MM.1S (cell line): ENCODE measurements around the gene ARHGEF38.
A peak's percentile ranks its signal among the peaks of the same experiment; 100 is the strongest.

Experiments
- EZH2 ChIP-seq: fragments of 300-600 bp; sonication (generic); optimal IDR thresholded peaks from 2 replicates; pipeline ENCODE3; 2017; ENCODE audit warnings: low read depth, mild to moderate bottlenecking, antibody characterized with exemption, low read length, mixed read lengths
- EZH2phosphoT487 ChIP-seq: fragments of 300-600 bp; sonication (generic); IDR thresholded peaks from 2 replicates; pipeline ENCODE4 v1.6.1; 2018; ENCODE audit warnings: antibody characterized with exemption, low read length
- TF ChIP-seq, protein P1 (sequence below): fragments of 300-600 bp; sonication (generic); IDR thresholded peaks from 2 replicates; pipeline ENCODE4 v1.5.1; 2016; ENCODE audit warnings: antibody characterized with exemption, low read length, mixed read lengths

DNA sequence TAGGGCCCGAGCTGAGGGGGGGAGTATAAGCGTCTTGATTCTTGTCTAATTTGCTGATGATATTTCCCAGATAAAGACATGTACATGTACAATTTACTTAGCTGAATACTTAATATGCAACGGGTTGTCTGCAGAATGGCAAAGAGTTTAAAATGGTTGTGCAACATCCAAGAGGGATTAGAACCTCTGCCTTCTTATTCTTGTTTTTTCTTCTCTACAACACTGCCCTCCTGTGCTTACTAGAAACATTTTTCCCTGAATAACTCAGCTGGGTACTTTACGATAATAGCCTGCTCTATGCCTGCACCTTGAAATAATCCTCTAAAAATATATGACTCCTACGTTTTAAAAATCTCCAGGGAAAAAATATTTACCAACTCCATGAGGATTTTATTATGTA is 114.3 kb downstream of the ARHGEF38 start:
- TF ChIP-seq, protein P1, sequence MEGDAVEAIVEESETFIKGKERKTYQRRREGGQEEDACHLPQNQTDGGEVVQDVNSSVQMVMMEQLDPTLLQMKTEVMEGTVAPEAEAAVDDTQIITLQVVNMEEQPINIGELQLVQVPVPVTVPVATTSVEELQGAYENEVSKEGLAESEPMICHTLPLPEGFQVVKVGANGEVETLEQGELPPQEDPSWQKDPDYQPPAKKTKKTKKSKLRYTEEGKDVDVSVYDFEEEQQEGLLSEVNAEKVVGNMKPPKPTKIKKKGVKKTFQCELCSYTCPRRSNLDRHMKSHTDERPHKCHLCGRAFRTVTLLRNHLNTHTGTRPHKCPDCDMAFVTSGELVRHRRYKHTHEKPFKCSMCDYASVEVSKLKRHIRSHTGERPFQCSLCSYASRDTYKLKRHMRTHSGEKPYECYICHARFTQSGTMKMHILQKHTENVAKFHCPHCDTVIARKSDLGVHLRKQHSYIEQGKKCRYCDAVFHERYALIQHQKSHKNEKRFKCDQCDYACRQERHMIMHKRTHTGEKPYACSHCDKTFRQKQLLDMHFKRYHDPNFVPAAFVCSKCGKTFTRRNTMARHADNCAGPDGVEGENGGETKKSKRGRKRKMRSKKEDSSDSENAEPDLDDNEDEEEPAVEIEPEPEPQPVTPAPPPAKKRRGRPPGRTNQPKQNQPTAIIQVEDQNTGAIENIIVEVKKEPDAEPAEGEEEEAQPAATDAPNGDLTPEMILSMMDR, result peak; percentile 45
- no peak for TF ChIP-seq EZH2
- no peak for TF ChIP-seq EZH2phosphoT487
